ENCODE data around the gene SH3BP2.

DNA sequence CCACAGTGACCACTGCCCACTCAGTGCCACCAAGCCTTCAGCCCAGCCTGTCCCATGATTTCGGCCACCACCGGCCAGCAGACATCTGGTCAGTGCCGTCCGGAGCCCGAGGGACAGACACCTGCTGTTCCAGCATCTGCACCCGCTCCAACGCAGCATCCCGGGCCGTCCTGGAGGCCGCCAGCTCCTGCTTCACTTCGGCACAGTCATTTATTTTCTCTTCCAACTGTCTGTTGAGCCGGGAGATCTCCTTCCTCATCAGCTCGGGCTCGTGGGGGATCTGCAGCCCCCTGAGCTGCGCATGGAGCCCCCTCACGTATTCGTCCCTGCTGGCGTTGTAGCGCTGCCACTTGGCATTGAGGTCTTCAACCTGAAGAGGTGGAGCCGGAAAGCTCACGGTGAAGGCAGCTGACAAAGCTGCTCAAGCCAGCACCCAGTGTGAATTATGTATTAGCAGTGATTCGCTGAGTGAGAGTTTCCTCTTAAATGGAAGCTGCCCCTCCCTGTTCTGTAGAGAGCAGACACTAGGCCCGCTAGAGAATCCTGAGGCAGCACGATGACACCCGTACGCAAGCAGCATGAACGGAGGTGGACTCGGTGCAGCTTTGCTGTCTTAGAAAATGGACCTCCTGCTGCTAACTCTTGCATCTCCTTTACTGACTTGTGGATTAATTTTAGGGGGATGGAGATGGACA, 48.2 kb upstream of the SH3BP2 start:
- TF ChIP-seq EZH2 (IDR thresholded peaks at IDR 0.05; ENCODE audit: low read depth), result no peak
- TF ChIP-seq, protein P1, sequence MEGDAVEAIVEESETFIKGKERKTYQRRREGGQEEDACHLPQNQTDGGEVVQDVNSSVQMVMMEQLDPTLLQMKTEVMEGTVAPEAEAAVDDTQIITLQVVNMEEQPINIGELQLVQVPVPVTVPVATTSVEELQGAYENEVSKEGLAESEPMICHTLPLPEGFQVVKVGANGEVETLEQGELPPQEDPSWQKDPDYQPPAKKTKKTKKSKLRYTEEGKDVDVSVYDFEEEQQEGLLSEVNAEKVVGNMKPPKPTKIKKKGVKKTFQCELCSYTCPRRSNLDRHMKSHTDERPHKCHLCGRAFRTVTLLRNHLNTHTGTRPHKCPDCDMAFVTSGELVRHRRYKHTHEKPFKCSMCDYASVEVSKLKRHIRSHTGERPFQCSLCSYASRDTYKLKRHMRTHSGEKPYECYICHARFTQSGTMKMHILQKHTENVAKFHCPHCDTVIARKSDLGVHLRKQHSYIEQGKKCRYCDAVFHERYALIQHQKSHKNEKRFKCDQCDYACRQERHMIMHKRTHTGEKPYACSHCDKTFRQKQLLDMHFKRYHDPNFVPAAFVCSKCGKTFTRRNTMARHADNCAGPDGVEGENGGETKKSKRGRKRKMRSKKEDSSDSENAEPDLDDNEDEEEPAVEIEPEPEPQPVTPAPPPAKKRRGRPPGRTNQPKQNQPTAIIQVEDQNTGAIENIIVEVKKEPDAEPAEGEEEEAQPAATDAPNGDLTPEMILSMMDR (conservative IDR thresholded peaks at IDR 0.05), result no peak

All from PC-9 (cell line).